K562 (cell line): Measurements from ENCODE around the gene DNAJC1. TPM values are rescaled to one million over a fixed set of nuclear protein-coding genes. Genes with fewer than 3 reads are reported as not detected.

Experiments used
- ATAC-seq: fragments of 200-7000 bp; cut with Tn5 transposase; 3 replicates; pipeline ENCODE4 v1.9.1; 2020; ENCODE audit warnings: moderate library complexity
- BruUV-seq: library from RNA; stranded (reverse); fragments of 400-500 nt; replicated peaks from 2 replicates; lab custom pipeline; 2021; lab: Mats Ljungman, UMichigan
- CTCF ChIA-PET: fragments of 300-600 bp; formaldehyde crosslinking; extraction: SDS; loops from one replicate; lab custom pipeline; 2021; ENCODE audit warnings: low intra/inter-chr PET ratio; lab: Yijun Ruan, JAX
- POLR2A ChIA-PET: fragments of 300-600, 350-650 bp; sonication (Branson Sonifier 250); formaldehyde crosslinking; extraction: SDS; loops from one replicate; lab custom pipeline; 2021; ENCODE audit warnings: antibody characterized with exemption, inconsistent platforms; lab: Yijun Ruan, JAX
- DNase-seq, 4 experiments: peaks; one replicate each; pipeline versions ENCODE4 v3.0.0 to v3.0.0-alpha.2; 2011 to 2018; ENCODE audit warnings: low spot score in 3 of 4, mixed read lengths in 3 of 4; ENCODE audit errors: extremely low read depth in 1 of 4
- FAIRE-seq: peaks from 2 replicates; lab custom pipeline; 2011; peaks lifted over from hg19 to GRCh38; lab: Jason Lieb, UNC
- H2AFZ ChIP-seq: 2 replicates; pipeline ENCODE4 v1.6.0; 2011; ENCODE audit warnings: low read depth, low read length, control low read depth, inconsistent platforms
- H3K27ac ChIP-seq: fragments of 200-600 bp; 3 replicates; pipeline ENCODE4 v1.8.0; 2011; ENCODE audit warnings: low read depth, mild to moderate bottlenecking, control low read depth, inconsistent platforms, low read length, moderate library complexity, mixed read lengths; ENCODE audit errors: extremely low read depth
- H3K27me3 ChIP-seq, 2 experiments: fragments of 300-600 bp in 1 of 2; 2 replicates in 1 of 2; 3 replicates in 1 of 2; pipeline versions ENCODE4 v1.6.0 to v1.8.0; 2011; ENCODE audit warnings: inconsistent platforms in 2 of 2, low read length in 2 of 2, mild to moderate bottlenecking in 1 of 2, mixed read lengths in 1 of 2, moderate library complexity in 1 of 2; ENCODE audit not compliant: control insufficient read depth in 2 of 2, insufficient read depth in 2 of 2
- H3K36me3 ChIP-seq: fragments of 300-600 bp; 3 replicates; pipeline ENCODE4 v1.8.0; 2011; ENCODE audit warnings: mild to moderate bottlenecking, low read length, inconsistent platforms; ENCODE audit not compliant: control insufficient read depth, insufficient read depth
- H3K4me1 ChIP-seq, 2 experiments: fragments of 200-600 bp in 1 of 2; replicated peaks in 1 of 2; 2 replicates in 1 of 2; 3 replicates in 1 of 2; pipeline versions ENCODE4 v1.5.1 to v1.8.0; 2011; ENCODE audit warnings: inconsistent platforms in 2 of 2, low read length in 2 of 2, mild to moderate bottlenecking in 1 of 2, mixed read lengths in 1 of 2, moderate library complexity in 1 of 2; ENCODE audit not compliant: control insufficient read depth in 2 of 2, insufficient read depth in 2 of 2
- H3K4me2 ChIP-seq: 2 replicates; pipeline ENCODE4 v1.6.1; 2011; ENCODE audit warnings: low read length, control low read depth, inconsistent platforms, mixed read lengths; ENCODE audit not compliant: insufficient read depth
- H3K4me3 ChIP-seq: fragments of 200-600 bp; sonication (generic), shearing (Covaris generic); 2 replicates; pipeline ENCODE4 v1.5.1; 2016; ENCODE audit warnings: control low read depth, inconsistent platforms
- H3K79me2 ChIP-seq: fragments of 200-600 bp; 3 replicates; pipeline ENCODE4 v1.8.0; 2011; ENCODE audit warnings: low read length, inconsistent platforms; ENCODE audit not compliant: control insufficient read depth, insufficient read depth
- H3K9ac ChIP-seq, 2 experiments: 2 replicates each; pipeline versions ENCODE4 v1.6.0 to v1.6.1; 2011; ENCODE audit warnings: low read depth in 2 of 2, low read length in 2 of 2, control low read depth in 1 of 2, inconsistent platforms in 1 of 2, mild to moderate bottlenecking in 1 of 2, mixed read lengths in 1 of 2; ENCODE audit not compliant: insufficient read depth in 1 of 2
- H3K9me1 ChIP-seq: one replicate; pipeline ENCODE4 v1.6.0; 2011; ENCODE audit warnings: inconsistent platforms, mild to moderate bottlenecking, low read length, moderate library complexity; ENCODE audit not compliant: control insufficient read depth, insufficient read depth
- H3K9me3 ChIP-seq: replicated peaks from 2 replicates; pipeline ENCODE4 v1.5.1; 2011; ENCODE audit warnings: low read depth, low read length, inconsistent platforms; ENCODE audit not compliant: control insufficient read depth, insufficient read depth
- H4K20me1 ChIP-seq: replicated peaks from 2 replicates; pipeline ENCODE4 v1.6.1; 2011; ENCODE audit warnings: low read length, inconsistent platforms, mixed read lengths; ENCODE audit not compliant: control insufficient read depth, insufficient read depth
- ARID1B ChIP-seq: fragments of 450-650 bp; IDR thresholded peaks from 2 replicates; pipeline ENCODE4 v1.6.1; 2016; ENCODE audit warnings: antibody characterized with exemption, mild to moderate bottlenecking, inconsistent platforms
- CBFA2T3 ChIP-seq: fragments of 450-650 bp; IDR thresholded peaks from 2 replicates; pipeline ENCODE4 v1.6.1; 2017
- CLOCK ChIP-seq: fragments of 250-450 bp; sonication (Bioruptor Pico); IDR thresholded peaks from 2 replicates; pipeline ENCODE4 v1.4.0; 2020; ENCODE audit warnings: mild to moderate bottlenecking, moderate library complexity, borderline replicate concordance
- CREBBP ChIP-seq: IDR thresholded peaks from one replicate; pipeline ENCODE4 v1.6.1; 2012; ENCODE audit warnings: low read depth, mild to moderate bottlenecking, control low read depth, inconsistent platforms, low read length
- E2F4 ChIP-seq: sonication (generic); formaldehyde crosslinking; IDR thresholded peaks from 2 replicates; pipeline ENCODE4 v1.8.0; 2022; ENCODE audit warnings: mild to moderate bottlenecking, low read depth, missing genetic modification reagents
- MIER1 ChIP-seq: fragments of 450-650 bp; IDR thresholded peaks from 2 replicates; pipeline ENCODE4 v1.6.1; 2016; ENCODE audit warnings: antibody characterized with exemption, mild to moderate bottlenecking, low read depth
- PTBP1 ChIP-seq: fragments of 200-400 bp; formaldehyde crosslinking; IDR thresholded peaks from 2 replicates; pipeline ENCODE4 v1.6.1; 2017; ENCODE audit warnings: low read depth, low read length
- RAD21 ChIP-seq, 2 experiments: fragments of 250-450 bp in 1 of 2; fragments of 450-650 bp in 1 of 2; sonication (Bioruptor Pico) in 1 of 2; formaldehyde crosslinking in 1 of 2; IDR thresholded peaks in 1 of 2; conservative IDR thresholded peaks in 1 of 2; 2 replicates each; pipeline versions ENCODE4 v1.4.0 to v1.8.0; 2020 to 2022; ENCODE audit warnings: mild to moderate bottlenecking in 2 of 2, moderate library complexity in 1 of 2
- SRSF3 ChIP-seq: fragments of 200-400 bp; formaldehyde crosslinking; IDR thresholded peaks from 2 replicates; pipeline ENCODE4 v1.6.1; 2016; ENCODE audit warnings: mild to moderate bottlenecking, low read length, moderate library complexity; ENCODE audit not compliant: insufficient read depth
- TEAD4 ChIP-seq, 2 experiments: sonication (generic) in 1 of 2; formaldehyde crosslinking in 1 of 2; IDR thresholded peaks; 2 replicates each; pipeline versions ENCODE4 v1.6.1 to v1.8.0; 2012 to 2022; ENCODE audit warnings: borderline replicate concordance in 1 of 2, inconsistent platforms in 1 of 2, low read length in 1 of 2, mild to moderate bottlenecking in 1 of 2, missing genetic modification reagents in 1 of 2
- WGBS: fragments of 100-300 bp; shearing (Covaris generic); methylation state at CpG from one replicate; pipeline ENCODE4 v1.1.6; 2016; ENCODE audit warnings: low coverage, mixed read lengths; ENCODE audit not compliant: insufficient coverage; ENCODE audit errors: missing lambda C conversion rate; 5-methylcytosine and 5-hydroxymethylcytosine counted together
- in situ Hi-C: fragments of 300-500 bp; cut with MboI; formaldehyde crosslinking; loops from 4 replicates; pipeline ENCODE4 v1.15.0; 2018; ENCODE audit warnings: inconsistent platforms, mixed read lengths
- intact Hi-C: fragments of 100-400 bp; cut with micrococcal nuclease; formaldehyde crosslinking; loops from 2 replicates; pipeline ENCODE4 v1.14.2; 2022
- polyA plus RNA-seq, 8 experiments: library from polyadenylated mRNA; depleted of rRNA in 4 of 8; stranded (reverse) in 5 of 8; unstranded in 3 of 8; fragments of >200 nt; fragmentation: Nextera tagmentation in 2 of 8; fragmentation: Illumina TruSeq in 1 of 8; extraction: Ambion mirVana in 2 of 8; extraction: Trizol in 1 of 8; gene quantifications; 2 replicates each; pipeline versions ENCODE4 v1.2.1 to v1.2.3, GENCODE V29; 2011 to 2014; ENCODE audit warnings: inconsistent platforms in 1 of 8, missing spikeins in 1 of 8
- total RNA-seq, 7 experiments: library from RNA; depleted of rRNA in 6 of 7; stranded (reverse); fragments of >200 nt in 6 of 7; fragmentation: Illumina TruSeq in 2 of 7; extraction: Trizol in 2 of 7; gene quantifications; 2 replicates each; pipeline versions ENCODE4 v1.2.1 to v1.2.3, GENCODE V29; 2011 to 2021; ENCODE audit warnings: low replicate concordance in 1 of 7

DNAJC1 gene
- total and polyA plus RNA-seq, 9 of the 15 experiments (the other 6 are each of a cell fraction or from before 2014, with no cell fraction given): 5.4 to 77.6 (median 40.3) TPM

DNA sequence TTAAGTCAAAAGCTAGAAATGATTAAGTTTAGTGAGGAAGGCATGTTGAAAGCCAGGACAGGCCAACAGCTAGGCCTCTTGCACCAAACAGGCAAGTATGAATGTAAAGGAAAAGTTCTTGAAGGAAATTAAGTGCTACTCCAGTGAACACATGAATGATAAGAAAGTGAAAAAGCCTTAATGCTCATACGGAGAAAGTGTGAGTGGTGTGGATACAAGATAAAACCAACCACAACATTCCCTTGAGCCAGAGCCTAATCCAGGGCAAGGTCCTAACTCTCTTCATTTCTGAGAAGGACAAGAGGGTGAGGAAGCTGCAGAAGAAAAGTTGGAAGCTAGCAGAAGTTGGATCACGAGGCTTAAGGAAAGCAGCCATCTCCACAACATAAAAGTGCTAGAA is 53.0 kb downstream of the DNAJC1 start:
- H3K4me2 ChIP-seq: peak overlapping the region; percentile 47
- H3K4me3 ChIP-seq: no peak overlapping the region
- no peak for TF ChIP-seq CLOCK (CRISPR knock-in tag)
- TF ChIP-seq PTBP1: no peak
- no peak for TF ChIP-seq E2F4 (CRISPR knock-in tag)
- peak in 1 of 2 experiments; percentile 4; a peak in 1 of 4 replicates for TF ChIP-seq RAD21 (CRISPR knock-in tag; conservative IDR thresholded peaks at IDR 0.05 in 1 of 2, IDR thresholded peaks at IDR 0.05 in 1 of 2)
- no peak for TF ChIP-seq MIER1
- peak; percentile 34; the same call in 1 of the 2 replicates for TF ChIP-seq ARID1B
- 0 out of 2 replicates have a peak, but pooled peaks have one; percentile 34 for TF ChIP-seq TEAD4 (IDR thresholded peaks at IDR 0.05; ENCODE audit: low read length)
- TF ChIP-seq TEAD4 (CRISPR knock-in tag; IDR thresholded peaks at IDR 0.05; ENCODE audit: borderline replicate concordance): no peak
- TF ChIP-seq CBFA2T3: peak; percentile 36; the same call in 1 of the 2 replicates
- TF ChIP-seq CREBBP: no peak
- no peak for TF ChIP-seq SRSF3
- peak overlapping the region; percentile 67 for H2AFZ ChIP-seq
- FAIRE-seq: peak; percentile 52
- ChIA-PET CTCF (no interaction called here), POLR2A (interaction anchor here (0.8 to 1.1 kb wide), 3 partner anchors 17 to 252 kb away, joined by 3 read pairs; no protein-coding TSS in a partner anchor)
- H3K79me2 ChIP-seq: peaks cover 70% of the 10 kb centered on the region
- H3K9ac ChIP-seq: peak overlapping the region in 1 of 2 experiments; percentile 33; a peak in 1 of 4 replicates
- WGBS: 4% methylated on average over 2 of the region's 2 CpGs
- peak in 1 of 4 experiments; percentile 54 for DNase-seq
- peak; percentile 61 for ATAC-seq
- in situ Hi-C loops (loop anchor here (25.0 kb wide), 1 partner anchor 888 kb away; no protein-coding TSS in a partner anchor), intact Hi-C loops (loop anchor here (5.0 kb wide), 3 partner anchors 218 to 673 kb away; no protein-coding TSS in a partner anchor)
- H3K27me3 ChIP-seq: no peaks in the 10 kb centered on the region
- no peaks in the 10 kb centered on the region for H3K36me3 ChIP-seq
- H3K4me1 ChIP-seq: peaks cover 4 to 8% of the 10 kb centered on the region in 2 experiments; a peak in 3 of 5 replicates
- H3K27ac ChIP-seq: peak overlapping the region; percentile 66
- no peaks in the 10 kb centered on the region for H4K20me1 ChIP-seq
- H3K9me1 ChIP-seq: no peaks in the 10 kb centered on the region
- no peaks in the 10 kb centered on the region for H3K9me3 ChIP-seq
- no TSS peak for BruUV-seq
